ENCODE data around the gene VWC2L. TPM values are rescaled to one million over a fixed set of nuclear protein-coding genes. Genes with fewer than 3 reads are reported as not detected.

Gene VWC2L
- total RNA-seq, 1 donor from 2014 or later: not detected

GRCh38 chr2:214377286-214377624 is 33.6 kb upstream of the VWC2L start:
- no peaks in the 10 kb centered on the region for H3K36me3 ChIP-seq (ENCODE audit: control insufficient read depth, insufficient read depth, low read length)
- no peak for FAIRE-seq
- no peak for TF ChIP-seq CTCF (IDR thresholded peaks at IDR 0.05; ENCODE audit: insufficient read depth, low read length, severe bottlenecking)
- DNase-seq (ENCODE audit: low read depth): peak; percentile 60
- no peak overlapping the region for H3K4me3 ChIP-seq (ENCODE audit: low read depth, low read length)
- H3K27me3 ChIP-seq (ENCODE audit: control insufficient read depth, insufficient read depth, low read length): no peaks in the 10 kb centered on the region

- peak; percentile 15 for TF ChIP-seq CTCF (IDR thresholded peaks at IDR 0.05; ENCODE audit: insufficient read depth, low read length, severe bottlenecking)
- no peaks in the 10 kb centered on the region for H3K27me3 ChIP-seq (ENCODE audit: control insufficient read depth, insufficient read depth, low read length)
- DNase-seq (ENCODE audit: low read depth): peak; percentile 82
- FAIRE-seq: peak; percentile 86
- H3K36me3 ChIP-seq (ENCODE audit: control insufficient read depth, insufficient read depth, low read length): no peaks in the 10 kb centered on the region
- H3K4me3 ChIP-seq (ENCODE audit: low read depth, low read length): no peak overlapping the region
These were observed 32.3 kb upstream of the VWC2L start for GRCh38 chr2:214378455-214379103.

- no peak for TF ChIP-seq CTCF (IDR thresholded peaks at IDR 0.05; ENCODE audit: insufficient read depth, low read length, severe bottlenecking)
- no peak for FAIRE-seq
- Histone ChIP-seq H3K27me3 (ENCODE audit: control insufficient read depth, insufficient read depth, low read length) (no peaks in the 10 kb centered on the region), H3K36me3 (ENCODE audit: control insufficient read depth, insufficient read depth, low read length) (no peaks in the 10 kb centered on the region), H3K4me3 (ENCODE audit: low read depth, low read length) (no peak overlapping the region)
- peak; percentile 30 for DNase-seq (ENCODE audit: low read depth)
These were observed 31.6 kb upstream of the VWC2L start for GRCh38 chr2:214379227-214379626.

- TF ChIP-seq CTCF (IDR thresholded peaks at IDR 0.05; ENCODE audit: insufficient read depth, low read length, severe bottlenecking): no peak
- Histone ChIP-seq H3K4me3 (ENCODE audit: low read depth, low read length) (no peak overlapping the region), H3K27me3 (ENCODE audit: control insufficient read depth, insufficient read depth, low read length) (no peaks in the 10 kb centered on the region), H3K36me3 (ENCODE audit: control insufficient read depth, insufficient read depth, low read length) (no peaks in the 10 kb centered on the region)
- FAIRE-seq (no peak), DNase-seq (ENCODE audit: low read depth) (no peak)
These were observed 30.2 kb upstream of the VWC2L start for GRCh38 chr2:214380681-214381080.

- FAIRE-seq: no peak
- Histone ChIP-seq H3K4me3 (ENCODE audit: low read depth, low read length) (no peak overlapping the region), H3K36me3 (ENCODE audit: control insufficient read depth, insufficient read depth, low read length) (no peaks in the 10 kb centered on the region), H3K27me3 (ENCODE audit: control insufficient read depth, insufficient read depth, low read length) (no peaks in the 10 kb centered on the region)
- peak; percentile 36 for DNase-seq (ENCODE audit: low read depth)
- no peak for TF ChIP-seq CTCF (IDR thresholded peaks at IDR 0.05; ENCODE audit: insufficient read depth, low read length, severe bottlenecking)
These were observed 28.6 kb upstream of the VWC2L start for GRCh38 chr2:214382229-214382628.

- no peak overlapping the region for H3K4me3 ChIP-seq (ENCODE audit: low read depth, low read length)
- no peak for TF ChIP-seq CTCF (IDR thresholded peaks at IDR 0.05; ENCODE audit: insufficient read depth, low read length, severe bottlenecking)
- FAIRE-seq: no peak
These were observed 24.1 kb upstream of the VWC2L start for GRCh38 chr2:214386720-214387119.

More at GRCh38 chr2:214386720-214387119, 24.1 kb upstream of the VWC2L start:
- H3K36me3 ChIP-seq (ENCODE audit: control insufficient read depth, insufficient read depth, low read length): no peaks in the 10 kb centered on the region
- no peaks in the 10 kb centered on the region for H3K27me3 ChIP-seq (ENCODE audit: control insufficient read depth, insufficient read depth, low read length)
- DNase-seq (ENCODE audit: low read depth): no peak
